Mesenchymal stem cell (in vitro differentiated cells and primary cell): ENCODE measurements around the gene QPCT.

Source experiments
- DNase-seq: peaks from one replicate; pipeline ENCODE4 v3.0.0-alpha.2; 2013
- H2AFZ ChIP-seq: one replicate; pipeline ENCODE4 v1.6.1; 2013; ENCODE audit warnings: low read depth, mild to moderate bottlenecking, control low read depth, inconsistent platforms, low read length, moderate library complexity
- H2AK5ac ChIP-seq: 2 replicates; pipeline ENCODE4 v1.6.1; 2013; ENCODE audit warnings: low read length, moderate library complexity, mild to moderate bottlenecking, inconsistent platforms; ENCODE audit not compliant: severe bottlenecking
- H2BK120ac ChIP-seq: one replicate; pipeline ENCODE4 v1.6.1; 2013; ENCODE audit warnings: low read depth, mild to moderate bottlenecking, inconsistent platforms, low read length, moderate library complexity
- H2BK12ac ChIP-seq, 2 experiments: one replicate each; pipeline ENCODE4 v1.6.1; 2013; ENCODE audit warnings: inconsistent platforms in 2 of 2, low read length in 2 of 2, mild to moderate bottlenecking in 2 of 2, moderate library complexity in 2 of 2, control low read depth in 1 of 2
- H2BK15ac ChIP-seq: one replicate; pipeline ENCODE4 v1.6.1; 2013; ENCODE audit warnings: mild to moderate bottlenecking, low read depth, inconsistent platforms; ENCODE audit not compliant: poor library complexity, severe bottlenecking
- H2BK5ac ChIP-seq: 2 replicates; pipeline ENCODE4 v1.6.1; 2013; ENCODE audit warnings: low read depth, mild to moderate bottlenecking, low read length, control low read depth, inconsistent platforms; ENCODE audit not compliant: poor library complexity, severe bottlenecking
- H3K14ac ChIP-seq, 2 experiments: one replicate each; pipeline ENCODE4 v1.6.1; 2013; ENCODE audit warnings: inconsistent platforms in 2 of 2, low read length in 2 of 2, control low read depth in 1 of 2, mild to moderate bottlenecking in 1 of 2, moderate library complexity in 1 of 2
- H3K18ac ChIP-seq, 2 experiments: one replicate each; pipeline ENCODE4 v1.6.1; 2013; ENCODE audit warnings: inconsistent platforms in 2 of 2, low read length in 2 of 2, control low read depth in 1 of 2, low read depth in 1 of 2, mild to moderate bottlenecking in 1 of 2
- H3K23ac ChIP-seq, 2 experiments: one replicate each; pipeline ENCODE4 v1.6.1; 2013; ENCODE audit warnings: inconsistent platforms in 2 of 2, low read length in 2 of 2, mild to moderate bottlenecking in 2 of 2, moderate library complexity in 2 of 2, control low read depth in 1 of 2
- H3K27ac ChIP-seq: 2 replicates; pipeline ENCODE4 v1.5.1; 2013; ENCODE audit warnings: mild to moderate bottlenecking, moderate library complexity, low read length, control low read depth, inconsistent platforms; ENCODE audit not compliant: poor library complexity, severe bottlenecking
- H3K27me3 ChIP-seq, 2 experiments: 2 replicates each; pipeline versions ENCODE4 v1.6.1 to v1.7.0; 2013; ENCODE audit warnings: low read length in 2 of 2, mild to moderate bottlenecking in 2 of 2, moderate library complexity in 2 of 2, control low read depth in 1 of 2, inconsistent platforms in 1 of 2; ENCODE audit not compliant: control insufficient read depth in 1 of 2, insufficient read depth in 1 of 2
- H3K36me3 ChIP-seq, 2 experiments: 2 replicates each; pipeline versions ENCODE4 v1.6.1 to v1.7.0; 2013; ENCODE audit warnings: low read length in 2 of 2, control low read depth in 1 of 2, inconsistent platforms in 1 of 2, low read depth in 1 of 2, mild to moderate bottlenecking in 1 of 2; ENCODE audit not compliant: insufficient read depth in 2 of 2, control insufficient read depth in 1 of 2
- H3K4ac ChIP-seq, 2 experiments: one replicate each; pipeline ENCODE4 v1.6.1; 2013; ENCODE audit warnings: inconsistent platforms in 2 of 2, low read length in 2 of 2, mild to moderate bottlenecking in 2 of 2, moderate library complexity in 2 of 2, control low read depth in 1 of 2, low read depth in 1 of 2
- H3K4me1 ChIP-seq: 2 replicates; pipeline ENCODE4 v1.6.1; 2013; ENCODE audit warnings: low read depth, low read length, control low read depth; ENCODE audit not compliant: control insufficient read depth, insufficient read depth
- H3K4me2 ChIP-seq: 2 replicates; pipeline ENCODE4 v1.6.1; 2013; ENCODE audit warnings: low read length, mild to moderate bottlenecking, inconsistent platforms; ENCODE audit not compliant: poor library complexity, severe bottlenecking
- H3K4me3 ChIP-seq, 2 experiments: 2 replicates each; pipeline versions ENCODE4 v1.5.1 to v1.7.0; 2013; ENCODE audit warnings: low read length in 2 of 2, mild to moderate bottlenecking in 2 of 2, control low read depth in 1 of 2, low read depth in 1 of 2; ENCODE audit not compliant: insufficient read depth in 1 of 2
- H3K79me1 ChIP-seq: replicated peaks from 2 replicates; pipeline ENCODE4 v1.6.1; 2013; ENCODE audit warnings: mild to moderate bottlenecking, control low read depth, low read length, inconsistent platforms; ENCODE audit not compliant: poor library complexity, severe bottlenecking
- H3K9ac ChIP-seq: 2 replicates; pipeline ENCODE4 v1.7.0; 2013; ENCODE audit warnings: mild to moderate bottlenecking, low read length, moderate library complexity
- H3K9me3 ChIP-seq: 2 replicates; pipeline ENCODE4 v1.7.0; 2013; ENCODE audit warnings: mild to moderate bottlenecking, low read length; ENCODE audit not compliant: control insufficient read depth
- H4K8ac ChIP-seq: one replicate; pipeline ENCODE4 v1.6.1; 2013; ENCODE audit warnings: inconsistent platforms, mild to moderate bottlenecking, low read length, moderate library complexity
- H4K91ac ChIP-seq: one replicate; pipeline ENCODE4 v1.6.1; 2013; ENCODE audit warnings: mild to moderate bottlenecking, low read length, inconsistent platforms
- WGBS: methylation state at CpG from one replicate; pipeline ENCODE4 v1.1.7; 2013; ENCODE audit warnings: mixed read lengths; 5-methylcytosine and 5-hydroxymethylcytosine counted together

The QPCT gene

DNA sequence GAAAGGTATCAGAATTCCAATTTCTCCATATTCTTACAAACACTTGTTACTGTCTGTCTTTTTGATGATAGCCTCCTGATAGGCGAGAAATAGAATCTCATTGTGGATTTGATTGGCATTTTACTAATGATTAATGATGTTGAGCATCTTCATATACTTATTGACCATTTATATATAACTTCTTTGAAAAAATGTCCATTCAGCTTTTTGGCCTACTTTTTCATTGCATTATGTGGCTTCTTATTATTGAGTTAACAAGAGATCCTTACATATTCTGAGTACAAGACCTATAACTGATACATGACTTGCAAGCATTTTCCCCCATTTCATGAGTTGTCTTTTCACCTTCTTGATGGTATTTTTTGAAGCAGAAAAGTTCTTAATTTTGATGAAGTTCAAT, 54.6 kb downstream of the QPCT start:
- H3K4me3 ChIP-seq: no peak overlapping the region
- no CpG with 5 or more reads among the region's 1 CpG for WGBS
- H4K91ac ChIP-seq: no peak overlapping the region
- H3K4me1 ChIP-seq: no peaks in the 10 kb centered on the region
- H3K9me3 ChIP-seq: no peaks in the 10 kb centered on the region
- no peak overlapping the region for H2BK5ac ChIP-seq
- no peak for DNase-seq
- H4K8ac ChIP-seq: no peak overlapping the region
- no peak overlapping the region for H2BK12ac ChIP-seq
- H2AK5ac ChIP-seq: no peak overlapping the region
- H3K18ac ChIP-seq: no peak overlapping the region
- no peak overlapping the region for H3K9ac ChIP-seq
- H3K79me1 ChIP-seq: no peaks in the 10 kb centered on the region
- no peak overlapping the region for H2AFZ ChIP-seq
- H3K27me3 ChIP-seq: no peaks in the 10 kb centered on the region
- H3K36me3 ChIP-seq: no peaks in the 10 kb centered on the region
- H3K14ac ChIP-seq: no peak overlapping the region
- H3K4me2 ChIP-seq: no peak overlapping the region
- no peak overlapping the region for H3K23ac ChIP-seq
- H3K27ac ChIP-seq: no peak overlapping the region
- H2BK15ac ChIP-seq: no peak overlapping the region
- H2BK120ac ChIP-seq: no peak overlapping the region
- no peak overlapping the region for H3K4ac ChIP-seq

DNA sequence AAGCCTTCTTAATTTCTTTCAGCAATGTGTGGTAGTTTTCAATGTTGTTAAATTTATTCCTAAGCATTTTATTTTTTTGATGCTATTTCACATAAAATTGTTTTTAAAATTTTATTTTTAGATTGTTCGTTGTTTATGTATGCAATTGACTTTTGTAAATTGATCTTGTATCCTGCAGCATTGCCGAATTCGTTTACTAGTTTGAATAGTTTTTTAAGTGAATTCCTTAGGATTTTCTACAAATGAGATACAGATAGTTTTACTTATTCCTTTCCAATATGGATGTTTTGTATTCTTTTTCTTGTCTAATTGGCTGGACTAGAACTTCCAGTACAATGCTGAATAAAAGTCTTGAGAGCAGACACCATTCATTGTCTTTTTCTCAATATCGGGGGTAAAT, 55.6 kb downstream of the QPCT start:
- Histone ChIP-seq H3K4me2 (no peak overlapping the region), H2BK5ac (no peak overlapping the region), H3K27ac (no peak overlapping the region), H3K14ac (no peak overlapping the region), H4K8ac (no peak overlapping the region), H2BK12ac (no peak overlapping the region), H3K9ac (no peak overlapping the region), H3K27me3 (no peaks in the 10 kb centered on the region), H2AK5ac (no peak overlapping the region), H3K4me3 (no peak overlapping the region), H2BK15ac (no peak overlapping the region), H4K91ac (no peak overlapping the region), H3K4ac (no peak overlapping the region), H2BK120ac (no peak overlapping the region), H3K9me3 (no peaks in the 10 kb centered on the region), H3K79me1 (no peaks in the 10 kb centered on the region), H3K4me1 (no peaks in the 10 kb centered on the region), H3K23ac (no peak overlapping the region), H2AFZ (no peak overlapping the region), H3K36me3 (no peaks in the 10 kb centered on the region), H3K18ac (no peak overlapping the region)
- no peak for DNase-seq
- 100% methylated on average over 1 of the region's 4 CpGs for WGBS

DNA sequence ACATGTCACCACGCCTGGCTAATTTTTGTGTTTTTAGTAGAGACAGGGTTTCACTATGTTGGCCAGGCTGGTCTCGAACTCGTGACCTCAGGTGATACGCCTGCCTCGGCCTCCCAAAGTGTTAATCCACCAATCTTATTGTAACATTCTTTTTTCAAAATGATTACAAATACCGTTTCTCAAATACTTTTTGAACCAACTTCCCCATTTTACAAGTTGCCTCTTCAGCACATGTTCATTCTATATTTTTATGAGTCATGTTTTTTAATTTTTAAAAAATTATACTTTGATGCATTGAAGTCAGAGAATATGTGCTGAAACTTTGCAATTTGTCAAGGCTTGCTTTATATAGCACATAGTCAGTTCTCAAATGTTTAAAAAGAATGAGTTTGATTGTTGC, 58.2 kb downstream of the QPCT start:
- Histone ChIP-seq H3K27ac (no peak overlapping the region), H3K9ac (no peak overlapping the region), H2BK12ac (no peak overlapping the region), H3K18ac (no peak overlapping the region), H3K36me3 (no peaks in the 10 kb centered on the region), H2AFZ (no peak overlapping the region), H3K4me3 (no peak overlapping the region), H4K91ac (no peak overlapping the region), H2BK15ac (no peak overlapping the region), H3K9me3 (no peaks in the 10 kb centered on the region), H3K4ac (no peak overlapping the region), H3K23ac (no peak overlapping the region), H3K27me3 (no peaks in the 10 kb centered on the region), H3K4me2 (no peak overlapping the region), H2BK5ac (no peak overlapping the region), H3K14ac (no peak overlapping the region), H2BK120ac (no peak overlapping the region), H4K8ac (no peak overlapping the region), H2AK5ac (no peak overlapping the region), H3K4me1 (no peaks in the 10 kb centered on the region), H3K79me1 (no peaks in the 10 kb centered on the region)
- 92% methylated on average over 5 of the region's 6 CpGs for WGBS
- DNase-seq: no peak

DNA sequence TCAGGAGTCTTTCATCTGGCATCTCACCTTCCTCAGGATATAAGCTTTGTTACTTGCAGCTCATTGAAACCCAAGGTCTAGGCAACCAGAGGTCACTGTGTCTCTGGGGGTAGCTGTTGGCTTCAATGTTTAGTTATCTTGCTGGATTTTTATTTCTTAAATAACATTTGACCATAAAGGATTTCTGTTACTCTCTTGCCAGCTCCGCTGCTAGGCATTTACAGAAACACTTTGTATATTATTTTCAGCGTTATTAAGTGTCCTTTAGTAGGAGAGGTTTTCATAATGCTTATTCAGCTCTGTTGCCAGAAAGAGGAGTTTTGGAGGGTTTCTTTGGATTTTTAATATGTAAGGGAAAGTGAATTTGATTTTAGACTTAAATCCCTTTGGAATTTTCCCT, 61.4 kb downstream of the QPCT start:
- no peaks in the 10 kb centered on the region for H3K9me3 ChIP-seq
- H2AK5ac ChIP-seq: no peak overlapping the region
- no peak overlapping the region for H2BK12ac ChIP-seq
- H3K4me1 ChIP-seq: no peaks in the 10 kb centered on the region
- H3K4ac ChIP-seq: no peak overlapping the region
- no peak overlapping the region for H3K4me3 ChIP-seq
- no peak overlapping the region for H4K8ac ChIP-seq
- 98% methylated on average over 2 of the region's 2 CpGs for WGBS
- H2BK120ac ChIP-seq: no peak overlapping the region
- no peaks in the 10 kb centered on the region for H3K27me3 ChIP-seq
- H3K4me2 ChIP-seq: no peak overlapping the region
- H3K79me1 ChIP-seq: no peaks in the 10 kb centered on the region
- no peak overlapping the region for H3K23ac ChIP-seq
- no peaks in the 10 kb centered on the region for H3K36me3 ChIP-seq
- H2BK5ac ChIP-seq: no peak overlapping the region
- no peak overlapping the region for H3K9ac ChIP-seq
- H2AFZ ChIP-seq: no peak overlapping the region
- H4K91ac ChIP-seq: no peak overlapping the region
- no peak overlapping the region for H3K27ac ChIP-seq
- DNase-seq: no peak
- H2BK15ac ChIP-seq: no peak overlapping the region
- no peak overlapping the region for H3K18ac ChIP-seq
- no peak overlapping the region for H3K14ac ChIP-seq
